Colonic mucosa (tissue), 4 donors: ENCODE data around the gene BCO1. TPM values are rescaled to one million over a fixed set of nuclear protein-coding genes. Genes with fewer than 3 reads are reported as not detected.

ENCODE experiments used
- DNase-seq: peaks from one replicate; pipeline ENCODE4 v3.0.0-alpha.2; 2020
- H3K27ac ChIP-seq: fragments of 200-600 bp; one replicate; pipeline ENCODE4 v1.8.0; 2021
- H3K27me3 ChIP-seq: fragments of 200-600 bp; one replicate; pipeline ENCODE4 v1.8.0; 2021
- H3K36me3 ChIP-seq: fragments of 200-600 bp; one replicate; pipeline ENCODE4 v1.8.0; 2021
- H3K4me1 ChIP-seq: fragments of 200-600 bp; one replicate; pipeline ENCODE4 v1.8.0; 2021; ENCODE audit warnings: mild to moderate bottlenecking
- H3K4me3 ChIP-seq: fragments of 200-600 bp; one replicate; pipeline ENCODE4 v1.8.0; 2021
- H3K9ac ChIP-seq, 2 donors: one replicate each; pipeline ENCODE4 v1.7.0; 2013; ENCODE audit warnings: control low read depth in 2 of 2, low read depth in 2 of 2, low read length in 2 of 2
- H3K9me3 ChIP-seq: fragments of 200-600 bp; one replicate; pipeline ENCODE4 v1.8.0; 2021
- intact Hi-C: fragments of 100-400 bp; cut with DNase I; formaldehyde crosslinking; loops from one replicate; pipeline ENCODE4 v1.14.1; 2022
- total RNA-seq, 2 donors: library from RNA; stranded (reverse); fragmentation: NEBNext Ultra II Directional in 1 of 2; extraction: Animal tissue kit (Norgen Biotek cat#: 25700) in 1 of 2; gene quantifications; one replicate each; pipeline ENCODE4 v1.2.1, GENCODE V29; 2021
- TF ChIP-seq, protein P1 (sequence below): fragments of 200-600 bp; IDR thresholded peaks from one replicate; pipeline ENCODE4 v1.8.0; 2022; ENCODE audit warnings: antibody characterized with exemption, mild to moderate bottlenecking
- donor health status: healthy.
- donor health status: DM: no; HTN: no; CAD: no.
- donor health status: DM: no; HTN: no; CAD: no.

Gene BCO1
- total RNA-seq, 2 donors from 2014 or later, result 2.1 to 6.1 TPM

DNA sequence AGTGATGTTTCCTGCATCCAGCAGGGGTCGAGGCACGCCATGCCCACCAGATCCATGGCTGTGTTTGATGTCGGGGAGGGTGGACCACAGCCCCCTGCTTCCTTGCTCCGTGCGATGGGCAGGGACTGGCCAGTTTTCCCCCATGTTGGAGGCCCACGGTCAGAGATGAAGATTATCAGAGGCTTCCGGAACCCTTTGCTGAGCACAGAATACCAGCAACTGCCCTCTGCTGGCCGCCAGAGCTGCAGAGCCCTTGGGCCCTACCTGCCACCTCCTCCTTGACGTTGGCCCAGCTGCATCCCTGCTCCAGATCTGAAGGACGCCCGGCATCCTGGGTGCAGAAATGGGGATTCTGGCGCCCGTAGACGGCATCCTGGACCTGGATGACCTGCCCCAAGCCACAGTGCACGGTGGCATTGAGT lies 23.7 kb upstream of the BCO1 start:
- Histone ChIP-seq H3K9ac (no peak overlapping the region), H3K27me3 (no peaks in the 10 kb centered on the region), H3K36me3 (no peaks in the 10 kb centered on the region), H3K4me1 (no peaks in the 10 kb centered on the region), H3K4me3 (no peak overlapping the region), H3K27ac (no peak overlapping the region), H3K9me3 (no peaks in the 10 kb centered on the region)
- TF ChIP-seq, protein P1, sequence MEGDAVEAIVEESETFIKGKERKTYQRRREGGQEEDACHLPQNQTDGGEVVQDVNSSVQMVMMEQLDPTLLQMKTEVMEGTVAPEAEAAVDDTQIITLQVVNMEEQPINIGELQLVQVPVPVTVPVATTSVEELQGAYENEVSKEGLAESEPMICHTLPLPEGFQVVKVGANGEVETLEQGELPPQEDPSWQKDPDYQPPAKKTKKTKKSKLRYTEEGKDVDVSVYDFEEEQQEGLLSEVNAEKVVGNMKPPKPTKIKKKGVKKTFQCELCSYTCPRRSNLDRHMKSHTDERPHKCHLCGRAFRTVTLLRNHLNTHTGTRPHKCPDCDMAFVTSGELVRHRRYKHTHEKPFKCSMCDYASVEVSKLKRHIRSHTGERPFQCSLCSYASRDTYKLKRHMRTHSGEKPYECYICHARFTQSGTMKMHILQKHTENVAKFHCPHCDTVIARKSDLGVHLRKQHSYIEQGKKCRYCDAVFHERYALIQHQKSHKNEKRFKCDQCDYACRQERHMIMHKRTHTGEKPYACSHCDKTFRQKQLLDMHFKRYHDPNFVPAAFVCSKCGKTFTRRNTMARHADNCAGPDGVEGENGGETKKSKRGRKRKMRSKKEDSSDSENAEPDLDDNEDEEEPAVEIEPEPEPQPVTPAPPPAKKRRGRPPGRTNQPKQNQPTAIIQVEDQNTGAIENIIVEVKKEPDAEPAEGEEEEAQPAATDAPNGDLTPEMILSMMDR, result no peak
- DNase-seq, result no peak
- intact Hi-C loops, result no loop called here

DNA sequence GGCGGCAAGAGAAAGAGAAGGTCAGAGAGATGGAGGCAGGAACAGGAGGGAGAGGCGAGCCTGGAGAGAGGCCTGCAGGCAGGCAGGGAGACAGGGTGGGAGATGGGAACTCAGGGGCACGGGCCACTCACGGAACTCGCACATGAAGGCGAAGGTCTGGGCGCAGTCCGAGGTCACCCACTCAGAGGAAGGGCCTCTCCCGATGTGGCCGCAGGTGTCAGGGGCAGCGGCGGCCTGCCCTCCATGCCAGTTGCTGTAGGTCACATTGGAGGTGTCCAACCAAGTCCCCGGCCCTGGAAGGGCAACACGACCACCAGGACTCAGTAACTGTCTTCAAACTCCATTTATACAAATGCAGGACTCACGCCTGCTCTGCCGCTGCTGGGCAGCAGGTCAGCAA lies 22.4 kb upstream of the BCO1 start:
- no peak overlapping the region for H3K9ac ChIP-seq
- no peak for DNase-seq
- no peak overlapping the region for H3K4me3 ChIP-seq
- H3K27ac ChIP-seq, result no peak overlapping the region
- TF ChIP-seq, protein P1, result no peak
- intact Hi-C loops, result no loop called here
- H3K9me3 ChIP-seq, result no peaks in the 10 kb centered on the region
- H3K4me1 ChIP-seq, result no peaks in the 10 kb centered on the region
- no peaks in the 10 kb centered on the region for H3K27me3 ChIP-seq
- H3K36me3 ChIP-seq, result no peaks in the 10 kb centered on the region

DNA sequence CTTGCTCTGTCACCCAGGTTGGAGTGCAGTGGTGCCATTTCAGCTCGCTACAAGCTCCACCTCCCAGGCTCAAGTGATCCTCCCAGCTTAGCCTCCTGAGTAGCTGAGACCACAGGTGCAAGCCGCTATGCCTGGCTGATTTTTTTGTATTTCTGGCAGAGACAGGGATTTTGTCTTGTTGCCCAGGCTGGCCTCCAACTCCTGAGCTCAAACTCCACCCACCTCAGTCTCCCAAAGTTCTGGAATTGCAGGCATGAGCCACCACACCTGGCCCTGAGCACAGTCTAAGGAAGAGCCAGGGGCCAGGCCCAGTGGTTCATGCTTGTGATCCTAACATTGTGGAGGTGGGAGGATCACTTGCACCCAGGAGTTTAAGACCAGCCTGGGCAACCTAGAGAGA lies 21.8 kb upstream of the BCO1 start:
- Histone ChIP-seq H3K27me3 (no peaks in the 10 kb centered on the region), H3K9ac (no peak overlapping the region), H3K4me1 (no peaks in the 10 kb centered on the region), H3K27ac (no peak overlapping the region), H3K4me3 (no peak overlapping the region), H3K36me3 (no peaks in the 10 kb centered on the region), H3K9me3 (no peaks in the 10 kb centered on the region)
- no peak for DNase-seq
- TF ChIP-seq, protein P1, result no peak
- intact Hi-C loops, result no loop called here

DNA sequence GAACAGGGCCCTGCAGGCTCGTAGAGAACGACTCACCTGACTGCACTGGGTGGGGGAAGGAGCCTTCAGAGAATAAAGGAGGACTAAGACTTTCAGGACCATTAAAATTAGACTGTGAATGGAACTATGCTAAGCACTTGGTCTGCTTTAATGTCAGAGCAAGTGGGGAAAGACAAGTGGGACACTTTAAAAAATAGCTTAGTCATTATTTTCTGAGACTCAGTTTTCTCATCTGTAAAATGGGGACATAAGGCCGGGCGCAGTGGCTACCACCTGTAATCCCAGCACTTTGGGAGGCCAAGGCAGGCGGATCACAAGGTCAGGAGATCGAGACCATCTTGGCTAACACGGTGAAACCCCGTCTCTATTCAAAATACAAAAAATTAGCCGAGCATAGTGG lies 19.3 kb upstream of the BCO1 start:
- TF ChIP-seq, protein P1, result no peak
- H3K27me3 ChIP-seq, result no peaks in the 10 kb centered on the region
- no peaks in the 10 kb centered on the region for H3K4me1 ChIP-seq
- H3K36me3 ChIP-seq, result no peaks in the 10 kb centered on the region
- no peak overlapping the region for H3K27ac ChIP-seq
- no peak overlapping the region for H3K4me3 ChIP-seq
- H3K9me3 ChIP-seq, result no peaks in the 10 kb centered on the region
- intact Hi-C loops, result no loop called here
- H3K9ac ChIP-seq, result no peak overlapping the region
- DNase-seq, result no peak

DNA sequence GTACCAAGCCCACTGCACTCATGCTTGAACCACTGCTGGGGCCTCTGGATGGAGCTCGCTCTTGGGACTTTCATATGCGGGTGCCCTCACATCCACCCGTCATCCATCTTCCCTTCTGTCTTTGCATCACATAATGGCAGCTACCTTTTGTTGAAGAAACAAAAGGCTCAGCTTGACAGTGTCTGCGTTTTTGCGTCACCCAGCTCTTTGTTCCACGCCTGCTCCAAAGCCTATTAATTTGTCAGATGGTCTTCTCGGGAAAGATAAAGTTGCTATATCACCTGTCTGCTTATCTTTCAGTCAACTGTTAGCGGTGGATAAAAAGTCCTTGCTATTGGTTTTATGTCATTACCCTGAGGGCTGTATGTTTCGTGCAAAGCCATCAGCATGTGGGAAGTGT lies 18.1 kb upstream of the BCO1 start:
- DNase-seq, result no peak

More for the DNA sequence above, 18.1 kb upstream of the BCO1 start:
- H3K27me3 ChIP-seq, result no peaks in the 10 kb centered on the region
- H3K36me3 ChIP-seq, result no peaks in the 10 kb centered on the region
- no peak overlapping the region for H3K9ac ChIP-seq
- no peaks in the 10 kb centered on the region for H3K4me1 ChIP-seq
- intact Hi-C loops, result no loop called here
- H3K27ac ChIP-seq, result no peak overlapping the region
- H3K9me3 ChIP-seq, result no peaks in the 10 kb centered on the region
- TF ChIP-seq, protein P1, result no peak
- H3K4me3 ChIP-seq, result no peak overlapping the region
